ENCODE data around the gene MAD1L1. TPM values are rescaled to one million over a fixed set of nuclear protein-coding genes. Genes with fewer than 3 reads are reported as not detected.

MAD1L1 gene
- total and polyA plus RNA-seq, 7 experiments from 2014 or later = 112 to 314 (median 136) TPM

GRCh38 chr7:1865000-1865555 lies 367.7 kb downstream of the MAD1L1 start:
- H3K36me3 ChIP-seq (ENCODE audit: control insufficient read depth in 2 of 3, insufficient read depth in 3 of 3, low read length in 3 of 3) = peaks cover 0 to 40% (median 0%) of the 10 kb centered on the region in 3 experiments
- peaks cover 0 to 22% (median 14%) of the 10 kb centered on the region in 7 donors for H3K4me1 Mint-ChIP-seq
- no peak overlapping the region for H3K4me3 Mint-ChIP-seq
- no peak overlapping the region for H3K4me3 ChIP-seq (ENCODE audit: low read length)
- no peaks in the 10 kb centered on the region for H3K27me3 Mint-ChIP-seq
- ChIA-PET CTCF (interaction anchor here (0.6 kb wide), 1 partner anchor 364 kb away, joined by 3 read pairs; no protein-coding TSS in a partner anchor), POLR2A (interaction anchor here (1.0 kb wide), 1 partner anchor 235 kb away, joined by 3 read pairs; no protein-coding TSS in a partner anchor)
- no peak overlapping the region for H3K27ac ChIP-seq (ENCODE audit: low read depth, low read length)
- no peaks in the 10 kb centered on the region for H3K4me1 ChIP-seq (ENCODE audit: control insufficient read depth in 2 of 2, insufficient read depth in 2 of 2, low read length in 2 of 2)
- no peaks in the 10 kb centered on the region for H3K9me3 ChIP-seq (ENCODE audit: control insufficient read depth in 2 of 3, low read length in 3 of 3)
- H3K27ac Mint-ChIP-seq = no peak overlapping the region
- ATAC-seq = no peak
- peaks cover 0 to 11% (median 0%) of the 10 kb centered on the region in 5 donors for H3K36me3 Mint-ChIP-seq
- intact Hi-C loops (cut with micrococcal nuclease) = no loop called here
- no peaks in the 10 kb centered on the region for H3K27me3 ChIP-seq (ENCODE audit: control insufficient read depth in 2 of 2, insufficient read depth in 2 of 2, low read length in 2 of 2)
- H3K9me3 Mint-ChIP-seq = no peaks in the 10 kb centered on the region
- no peak for DNase-seq

GRCh38 chr7:1864161-1864940 lies 368.4 kb downstream of the MAD1L1 start:
- peaks cover 0 to 11% (median 0%) of the 10 kb centered on the region in 5 donors for H3K36me3 Mint-ChIP-seq
- intact Hi-C loops (cut with micrococcal nuclease) = no loop called here
- no peaks in the 10 kb centered on the region for H3K9me3 Mint-ChIP-seq
- no peaks in the 10 kb centered on the region for H3K27me3 Mint-ChIP-seq
- no peak overlapping the region for H3K4me3 Mint-ChIP-seq
- H3K27ac ChIP-seq (ENCODE audit: low read depth, low read length) = no peak overlapping the region
- H3K36me3 ChIP-seq (ENCODE audit: control insufficient read depth in 2 of 3, insufficient read depth in 3 of 3, low read length in 3 of 3) = peaks cover 0 to 43% (median 0%) of the 10 kb centered on the region in 3 experiments
- H3K27ac Mint-ChIP-seq = no peak overlapping the region
- no peaks in the 10 kb centered on the region for H3K4me1 ChIP-seq (ENCODE audit: control insufficient read depth in 2 of 2, insufficient read depth in 2 of 2, low read length in 2 of 2)
- no peaks in the 10 kb centered on the region for H3K9me3 ChIP-seq (ENCODE audit: control insufficient read depth in 2 of 3, low read length in 3 of 3)
- peaks cover 0 to 22% (median 11%) of the 10 kb centered on the region in 7 donors for H3K4me1 Mint-ChIP-seq
- ATAC-seq = no peak
- no peak for DNase-seq
- no peak overlapping the region for H3K4me3 ChIP-seq (ENCODE audit: low read length)
- ChIA-PET POLR2A (interaction anchor here (1.0 kb wide), 1 partner anchor 235 kb away, joined by 3 read pairs; no protein-coding TSS in a partner anchor), CTCF (no interaction called here)
- H3K27me3 ChIP-seq (ENCODE audit: control insufficient read depth in 2 of 2, insufficient read depth in 2 of 2, low read length in 2 of 2) = no peaks in the 10 kb centered on the region

GRCh38 chr7:1863091-1863900 lies 369.4 kb downstream of the MAD1L1 start:
- peaks cover 0 to 11% (median 0%) of the 10 kb centered on the region in 5 donors for H3K36me3 Mint-ChIP-seq
- H3K27ac Mint-ChIP-seq = no peak overlapping the region
- Histone ChIP-seq H3K36me3 (ENCODE audit: control insufficient read depth in 2 of 3, insufficient read depth in 3 of 3, low read length in 3 of 3) (peaks cover 0 to 52% (median 0%) of the 10 kb centered on the region in 3 experiments), H3K27ac (ENCODE audit: low read depth, low read length) (no peak overlapping the region), H3K4me3 (ENCODE audit: low read length) (no peak overlapping the region), H3K9me3 (ENCODE audit: control insufficient read depth in 2 of 3, low read length in 3 of 3) (no peaks in the 10 kb centered on the region), H3K27me3 (ENCODE audit: control insufficient read depth in 2 of 2, insufficient read depth in 2 of 2, low read length in 2 of 2) (no peaks in the 10 kb centered on the region), H3K4me1 (ENCODE audit: control insufficient read depth in 2 of 2, insufficient read depth in 2 of 2, low read length in 2 of 2) (no peaks in the 10 kb centered on the region)
- POLR2A ChIA-PET = no interaction called here
- peaks cover 0 to 22% (median 11%) of the 10 kb centered on the region in 7 donors for H3K4me1 Mint-ChIP-seq
- intact Hi-C loops (cut with micrococcal nuclease) = no loop called here
- no peaks in the 10 kb centered on the region for H3K9me3 Mint-ChIP-seq
- CTCF ChIA-PET = no interaction called here
- DNase-seq (no peak), ATAC-seq (no peak)
- H3K4me3 Mint-ChIP-seq = no peak overlapping the region
- no peaks in the 10 kb centered on the region for H3K27me3 Mint-ChIP-seq

DNA sequence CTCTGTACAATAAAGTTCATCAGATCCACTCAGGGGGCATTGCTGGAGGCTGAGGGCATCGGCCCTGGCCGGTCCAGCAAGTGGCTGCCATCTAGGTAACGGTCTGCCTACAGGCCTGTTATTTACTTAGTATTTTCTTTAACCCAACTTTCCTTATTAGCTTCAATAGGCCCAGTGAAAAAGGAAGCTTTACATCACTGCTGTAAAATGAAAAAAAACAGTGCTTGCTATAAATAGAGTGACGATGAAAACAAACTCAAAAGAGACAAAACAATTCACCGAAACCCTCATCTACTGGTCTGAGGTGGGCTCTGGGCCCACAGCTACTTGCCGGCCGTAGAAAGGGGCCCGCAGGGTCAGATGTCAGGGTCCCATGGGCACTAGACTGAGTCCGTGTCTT lies 370.2 kb downstream of the MAD1L1 start:
- H3K36me3 Mint-ChIP-seq = peaks cover 0 to 11% (median 0%) of the 10 kb centered on the region in 5 donors
- intact Hi-C loops (cut with micrococcal nuclease) = no loop called here
- CTCF ChIA-PET = no interaction called here
- H3K4me3 ChIP-seq (ENCODE audit: low read length) = no peak overlapping the region
- DNase-seq = no peak
- H3K4me3 Mint-ChIP-seq = no peak overlapping the region
- ATAC-seq = no peak
- H3K4me1 ChIP-seq (ENCODE audit: control insufficient read depth in 2 of 2, insufficient read depth in 2 of 2, low read length in 2 of 2) = no peaks in the 10 kb centered on the region
- H3K27me3 Mint-ChIP-seq = no peaks in the 10 kb centered on the region
- H3K4me1 Mint-ChIP-seq = peaks cover 0 to 22% (median 11%) of the 10 kb centered on the region in 7 donors
- POLR2A ChIA-PET = no interaction called here
- no peaks in the 10 kb centered on the region for H3K9me3 Mint-ChIP-seq
- peak overlapping the region in 2 of 9 donors; percentile 5 to 9 for H3K27ac Mint-ChIP-seq
- H3K36me3 ChIP-seq (ENCODE audit: control insufficient read depth in 2 of 3, insufficient read depth in 3 of 3, low read length in 3 of 3) = peaks cover 0 to 47% (median 0%) of the 10 kb centered on the region in 3 experiments
- no peak overlapping the region for H3K27ac ChIP-seq (ENCODE audit: low read depth, low read length)
- no peaks in the 10 kb centered on the region for H3K9me3 ChIP-seq (ENCODE audit: control insufficient read depth in 2 of 3, low read length in 3 of 3)
- H3K27me3 ChIP-seq (ENCODE audit: control insufficient read depth in 2 of 2, insufficient read depth in 2 of 2, low read length in 2 of 2) = no peaks in the 10 kb centered on the region

DNA sequence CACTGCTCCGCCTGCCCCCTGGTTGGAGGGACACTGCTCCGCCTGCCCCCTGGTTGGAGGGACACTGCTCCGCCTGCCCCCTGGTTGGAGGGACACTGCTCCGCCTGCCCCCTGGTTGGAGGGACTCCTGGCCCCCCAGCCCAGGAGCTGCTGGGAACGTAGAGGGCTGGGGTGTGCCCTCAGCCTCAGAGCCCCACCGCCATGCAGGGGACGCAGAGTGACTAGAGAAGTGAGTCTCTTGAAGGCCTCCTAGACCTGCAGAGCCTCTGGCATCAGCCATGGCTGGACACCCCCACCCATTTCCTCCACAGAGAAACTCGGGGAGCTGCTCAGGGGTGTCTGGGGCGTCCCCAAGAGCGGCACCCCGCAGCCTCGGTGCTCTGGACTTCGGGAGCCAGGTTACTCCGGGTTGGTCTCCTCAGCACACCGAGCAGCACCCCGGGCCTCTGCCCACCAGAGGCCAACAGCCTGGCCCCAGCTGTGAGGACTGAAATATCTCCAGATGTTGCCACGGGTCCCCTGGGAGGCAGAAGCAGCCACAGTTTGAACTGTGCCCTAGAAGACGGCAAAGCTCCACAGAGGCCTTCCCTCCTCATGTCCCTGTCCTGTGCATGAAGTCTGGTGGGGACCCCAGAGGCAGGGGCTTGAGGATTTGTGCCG lies 370.8 kb downstream of the MAD1L1 start:
- intact Hi-C loops (cut with micrococcal nuclease) = no loop called here
- no peak overlapping the region for H3K4me3 ChIP-seq (ENCODE audit: low read length)
- no peaks in the 10 kb centered on the region for H3K27me3 Mint-ChIP-seq
- ATAC-seq (no peak), DNase-seq (no peak)
- no peak overlapping the region for H3K27ac ChIP-seq (ENCODE audit: low read depth, low read length)
- peaks cover 0 to 41% (median 4%) of the 10 kb centered on the region in 3 experiments for H3K36me3 ChIP-seq (ENCODE audit: control insufficient read depth in 2 of 3, insufficient read depth in 3 of 3, low read length in 3 of 3)
- POLR2A ChIA-PET = no interaction called here
- H3K4me1 Mint-ChIP-seq = peaks cover 0 to 19% (median 8%) of the 10 kb centered on the region in 7 donors
- no peaks in the 10 kb centered on the region for H3K4me1 ChIP-seq (ENCODE audit: control insufficient read depth in 2 of 2, insufficient read depth in 2 of 2, low read length in 2 of 2)
- no peak overlapping the region for H3K4me3 Mint-ChIP-seq
- H3K27ac Mint-ChIP-seq = peak overlapping the region in 1 of 9 donors; percentile 5
- peaks cover 0 to 7% (median 0%) of the 10 kb centered on the region in 5 donors for H3K36me3 Mint-ChIP-seq
- no peaks in the 10 kb centered on the region for H3K9me3 ChIP-seq (ENCODE audit: control insufficient read depth in 2 of 3, low read length in 3 of 3)
- H3K27me3 ChIP-seq (ENCODE audit: control insufficient read depth in 2 of 2, insufficient read depth in 2 of 2, low read length in 2 of 2) = no peaks in the 10 kb centered on the region
- CTCF ChIA-PET = no interaction called here
- no peaks in the 10 kb centered on the region for H3K9me3 Mint-ChIP-seq
